Neural cell (in vitro differentiated cells): Measurements from ENCODE around the gene ARL10. TPM values are rescaled to one million over a fixed set of nuclear protein-coding genes. Genes with fewer than 3 reads are reported as not detected.

ENCODE experiments used
- H2AFZ ChIP-seq: fragments of 200-600, 300-800 bp; sonication (generic), shearing (Covaris generic); 2 replicates; pipeline ENCODE4 v1.6.0; 2014; ENCODE audit warnings: low read depth, mild to moderate bottlenecking, antibody characterized with exemption, low read length, moderate library complexity
- H3F3A ChIP-seq: fragments of 200-600 bp; shearing (Covaris generic); 2 replicates; pipeline ENCODE4 v1.6.1; 2016; ENCODE audit warnings: mild to moderate bottlenecking, moderate library complexity, mixed read lengths, antibody characterized with exemption, low read length; ENCODE audit not compliant: insufficient read depth, poor library complexity, severe bottlenecking
- H3K27ac ChIP-seq: fragments of 200-600, 300-800 bp; sonication (generic), shearing (Covaris generic); 2 replicates; pipeline ENCODE4 v1.5.1; 2014; ENCODE audit warnings: mild to moderate bottlenecking, low read length, moderate library complexity
- H3K27me3 ChIP-seq: fragments of 300-800, 200-600 bp; sonication (generic), shearing (Covaris generic); 2 replicates; pipeline ENCODE4 v1.6.0; 2014; ENCODE audit warnings: mild to moderate bottlenecking, low read depth, low read length, moderate library complexity; ENCODE audit not compliant: insufficient read depth
- H3K36me3 ChIP-seq: fragments of 300-800, 200-600 bp; sonication (generic), shearing (Covaris generic); 2 replicates; pipeline ENCODE4 v1.5.1; 2014; ENCODE audit warnings: mild to moderate bottlenecking, antibody characterized with exemption, low read length, moderate library complexity; ENCODE audit not compliant: insufficient read depth
- H3K4me2 ChIP-seq: fragments of 300-800, 200-600 bp; sonication (generic), shearing (Covaris generic); 2 replicates; pipeline ENCODE4 v1.6.0; 2014; ENCODE audit warnings: mild to moderate bottlenecking, low read length
- H3K4me3 ChIP-seq: fragments of 300-800, 200-600 bp; sonication (generic), shearing (Covaris generic); 2 replicates; pipeline ENCODE4 v1.5.1; 2014; ENCODE audit warnings: mild to moderate bottlenecking, low read length, moderate library complexity
- H3K79me2 ChIP-seq: fragments of 200-600 bp; shearing (Covaris generic); replicated peaks from 2 replicates; pipeline ENCODE4 v1.6.0; 2014; ENCODE audit warnings: mild to moderate bottlenecking, low read length, moderate library complexity; ENCODE audit not compliant: insufficient read depth
- H3K9ac ChIP-seq: fragments of 300-800, 200-600 bp; sonication (generic), shearing (Covaris generic); 2 replicates; pipeline ENCODE4 v1.6.1; 2016; ENCODE audit warnings: mild to moderate bottlenecking, low read length, mixed read lengths
- H3K9me2 ChIP-seq: fragments of 200-600 bp; shearing (Covaris generic); 2 replicates; pipeline ENCODE4 v1.6.1; 2016; ENCODE audit warnings: mild to moderate bottlenecking, low read length, mixed read lengths; ENCODE audit not compliant: insufficient read depth
- H3K9me3 ChIP-seq: fragments of 200-600, 300-800 bp; sonication (generic), shearing (Covaris generic); 2 replicates; pipeline ENCODE4 v1.6.1; 2016; ENCODE audit warnings: mild to moderate bottlenecking, mixed run types, low read length, moderate library complexity, mixed read lengths
- H4K20me1 ChIP-seq: fragments of 200-600 bp; shearing (Covaris generic); 2 replicates; pipeline ENCODE4 v1.6.1; 2016; ENCODE audit warnings: mild to moderate bottlenecking, mixed run types; ENCODE audit not compliant: insufficient read depth
- EP300 ChIP-seq: fragments of 450-650 bp; conservative IDR thresholded peaks from 2 replicates; pipeline ENCODE4 v1.6.1; 2014; ENCODE audit warnings: antibody characterized with exemption, mild to moderate bottlenecking, moderate library complexity; ENCODE audit not compliant: poor library complexity, severe bottlenecking
- EZH2 ChIP-seq: fragments of 200-600, 300-800 bp; shearing (Covaris generic), sonication (generic); IDR thresholded peaks from 2 replicates; pipeline ENCODE4 v1.6.1; 2014; ENCODE audit warnings: antibody characterized with exemption, low read length, borderline replicate concordance, mild to moderate bottlenecking; ENCODE audit not compliant: insufficient read depth, poor library complexity, severe bottlenecking
- MXI1 ChIP-seq: fragments of 450-650 bp; conservative IDR thresholded peaks from 2 replicates; pipeline ENCODE4 v1.6.1; 2014; ENCODE audit warnings: antibody characterized with exemption, mild to moderate bottlenecking; ENCODE audit not compliant: poor library complexity, severe bottlenecking
- POLR2AphosphoS5 ChIP-seq: IDR thresholded peaks from 2 replicates; pipeline ENCODE4 v1.6.1; 2012
- RAD21 ChIP-seq: fragments of 450-650 bp; conservative IDR thresholded peaks from 2 replicates; pipeline ENCODE4 v1.6.1; 2014; ENCODE audit warnings: antibody characterized with exemption, mild to moderate bottlenecking, moderate library complexity
- SMC3 ChIP-seq: fragments of 450-650 bp; conservative IDR thresholded peaks from 2 replicates; pipeline ENCODE4 v1.6.1; 2014; ENCODE audit warnings: antibody characterized with exemption, mild to moderate bottlenecking, moderate library complexity; ENCODE audit not compliant: poor library complexity
- TAF1 ChIP-seq: IDR thresholded peaks from 2 replicates; pipeline ENCODE4 v1.6.1; 2012; ENCODE audit warnings: low read depth
- polyA plus RNA-seq: library from polyadenylated mRNA; depleted of rRNA; stranded (reverse); fragments of >200 nt; gene quantifications from 2 replicates; pipeline ENCODE4 v1.2.3, GENCODE V29; 2014
- TF ChIP-seq, protein P1 (sequence below): IDR thresholded peaks from 2 replicates; pipeline ENCODE4 v1.6.1; 2012; ENCODE audit warnings: borderline replicate concordance
- TF ChIP-seq, protein P2 (sequence below): fragments of 450-650 bp; IDR thresholded peaks from 2 replicates; pipeline ENCODE4 v1.5.1; 2014; ENCODE audit warnings: antibody characterized with exemption, mild to moderate bottlenecking, moderate library complexity; ENCODE audit not compliant: poor library complexity, severe bottlenecking

Gene ARL10
- polyA plus RNA-seq, 1 donor from 2014 or later: 22.8 TPM

DNA sequence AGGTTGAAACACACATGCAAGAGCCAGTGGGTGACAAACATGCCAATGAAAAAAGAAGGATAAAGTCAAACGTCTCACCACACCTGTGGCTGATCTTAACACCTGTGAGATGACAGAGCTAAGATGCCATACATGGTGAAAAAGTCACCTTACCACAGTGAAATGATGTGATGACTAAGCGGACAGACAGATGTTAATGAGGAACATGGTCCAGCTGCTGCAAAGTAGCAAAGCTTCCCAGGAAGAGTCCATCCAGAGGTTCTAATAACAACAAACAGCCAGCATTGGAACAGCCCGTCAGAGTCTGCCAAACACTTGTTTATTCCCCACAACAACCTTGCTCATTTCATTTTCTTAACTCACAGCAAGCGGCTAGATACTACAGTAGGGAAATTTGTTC is 5.6 kb upstream of the ARL10 start:
- Histone ChIP-seq H3K9ac (no peak overlapping the region), H3K4me2 (no peak overlapping the region), H2AFZ (no peak overlapping the region), H3K27me3 (no peaks in the 10 kb centered on the region), H3K27ac (no peak overlapping the region), H3K79me2 (peaks cover 51% of the 10 kb centered on the region), H4K20me1 (no peaks in the 10 kb centered on the region), H3K9me3 (no peaks in the 10 kb centered on the region), H3F3A (no peaks in the 10 kb centered on the region), H3K9me2 (no peaks in the 10 kb centered on the region), H3K36me3 (no peaks in the 10 kb centered on the region), H3K4me3 (peak overlapping the region; percentile 98)
- TF ChIP-seq MXI1 (no peak), POLR2AphosphoS5 (no peak), EP300 (no peak), TAF1 (no peak), RAD21 (no peak), SMC3 (no peak), EZH2 (no peak)
- TF ChIP-seq, protein P1, sequence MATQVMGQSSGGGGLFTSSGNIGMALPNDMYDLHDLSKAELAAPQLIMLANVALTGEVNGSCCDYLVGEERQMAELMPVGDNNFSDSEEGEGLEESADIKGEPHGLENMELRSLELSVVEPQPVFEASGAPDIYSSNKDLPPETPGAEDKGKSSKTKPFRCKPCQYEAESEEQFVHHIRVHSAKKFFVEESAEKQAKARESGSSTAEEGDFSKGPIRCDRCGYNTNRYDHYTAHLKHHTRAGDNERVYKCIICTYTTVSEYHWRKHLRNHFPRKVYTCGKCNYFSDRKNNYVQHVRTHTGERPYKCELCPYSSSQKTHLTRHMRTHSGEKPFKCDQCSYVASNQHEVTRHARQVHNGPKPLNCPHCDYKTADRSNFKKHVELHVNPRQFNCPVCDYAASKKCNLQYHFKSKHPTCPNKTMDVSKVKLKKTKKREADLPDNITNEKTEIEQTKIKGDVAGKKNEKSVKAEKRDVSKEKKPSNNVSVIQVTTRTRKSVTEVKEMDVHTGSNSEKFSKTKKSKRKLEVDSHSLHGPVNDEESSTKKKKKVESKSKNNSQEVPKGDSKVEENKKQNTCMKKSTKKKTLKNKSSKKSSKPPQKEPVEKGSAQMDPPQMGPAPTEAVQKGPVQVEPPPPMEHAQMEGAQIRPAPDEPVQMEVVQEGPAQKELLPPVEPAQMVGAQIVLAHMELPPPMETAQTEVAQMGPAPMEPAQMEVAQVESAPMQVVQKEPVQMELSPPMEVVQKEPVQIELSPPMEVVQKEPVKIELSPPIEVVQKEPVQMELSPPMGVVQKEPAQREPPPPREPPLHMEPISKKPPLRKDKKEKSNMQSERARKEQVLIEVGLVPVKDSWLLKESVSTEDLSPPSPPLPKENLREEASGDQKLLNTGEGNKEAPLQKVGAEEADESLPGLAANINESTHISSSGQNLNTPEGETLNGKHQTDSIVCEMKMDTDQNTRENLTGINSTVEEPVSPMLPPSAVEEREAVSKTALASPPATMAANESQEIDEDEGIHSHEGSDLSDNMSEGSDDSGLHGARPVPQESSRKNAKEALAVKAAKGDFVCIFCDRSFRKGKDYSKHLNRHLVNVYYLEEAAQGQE: no peak
- TF ChIP-seq, protein P2, sequence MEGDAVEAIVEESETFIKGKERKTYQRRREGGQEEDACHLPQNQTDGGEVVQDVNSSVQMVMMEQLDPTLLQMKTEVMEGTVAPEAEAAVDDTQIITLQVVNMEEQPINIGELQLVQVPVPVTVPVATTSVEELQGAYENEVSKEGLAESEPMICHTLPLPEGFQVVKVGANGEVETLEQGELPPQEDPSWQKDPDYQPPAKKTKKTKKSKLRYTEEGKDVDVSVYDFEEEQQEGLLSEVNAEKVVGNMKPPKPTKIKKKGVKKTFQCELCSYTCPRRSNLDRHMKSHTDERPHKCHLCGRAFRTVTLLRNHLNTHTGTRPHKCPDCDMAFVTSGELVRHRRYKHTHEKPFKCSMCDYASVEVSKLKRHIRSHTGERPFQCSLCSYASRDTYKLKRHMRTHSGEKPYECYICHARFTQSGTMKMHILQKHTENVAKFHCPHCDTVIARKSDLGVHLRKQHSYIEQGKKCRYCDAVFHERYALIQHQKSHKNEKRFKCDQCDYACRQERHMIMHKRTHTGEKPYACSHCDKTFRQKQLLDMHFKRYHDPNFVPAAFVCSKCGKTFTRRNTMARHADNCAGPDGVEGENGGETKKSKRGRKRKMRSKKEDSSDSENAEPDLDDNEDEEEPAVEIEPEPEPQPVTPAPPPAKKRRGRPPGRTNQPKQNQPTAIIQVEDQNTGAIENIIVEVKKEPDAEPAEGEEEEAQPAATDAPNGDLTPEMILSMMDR: no peak

DNA sequence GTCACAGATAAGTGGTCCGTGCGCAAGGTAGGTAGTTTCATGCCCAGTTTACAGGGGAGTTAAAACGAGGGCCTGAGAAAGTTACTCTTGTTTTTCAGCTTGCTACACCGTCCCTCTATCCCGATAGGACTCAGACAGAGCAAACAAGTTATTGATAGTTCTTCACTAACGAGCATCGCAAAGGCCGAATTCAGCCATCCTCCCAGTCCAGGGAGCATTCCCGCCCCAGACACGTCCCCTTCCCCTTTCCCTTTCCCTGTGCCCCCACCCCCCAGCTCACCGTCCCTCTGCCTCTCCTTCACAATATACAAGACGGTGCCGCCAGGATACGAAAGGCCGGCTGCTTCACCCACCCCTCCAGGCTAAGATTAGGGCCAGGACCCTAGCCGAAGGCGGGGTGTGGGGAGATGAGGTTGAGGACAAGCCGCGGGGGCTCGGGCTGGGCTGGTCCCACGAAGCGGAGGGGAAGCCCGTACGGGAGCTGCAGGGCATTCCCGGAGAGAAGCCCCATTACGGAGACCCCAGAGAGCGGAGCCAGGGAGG is 4.3 kb upstream of the ARL10 start:
- peaks cover 42% of the 10 kb centered on the region for H3K79me2 ChIP-seq
- H2AFZ ChIP-seq: peak overlapping the region; percentile 95

More for the DNA sequence above, 4.3 kb upstream of the ARL10 start:
- Histone ChIP-seq H3K27me3 (no peaks in the 10 kb centered on the region), H3K9ac (peak overlapping the region; percentile 95), H3K36me3 (no peaks in the 10 kb centered on the region), H4K20me1 (no peaks in the 10 kb centered on the region), H3K27ac (peak overlapping the region; percentile 90), H3K4me3 (peak overlapping the region; percentile 98), H3K9me2 (no peaks in the 10 kb centered on the region), H3K9me3 (no peaks in the 10 kb centered on the region), H3K4me2 (peak overlapping the region; percentile 44), H3F3A (no peaks in the 10 kb centered on the region)
- TF ChIP-seq SMC3 (no peak), POLR2AphosphoS5 (no peak), EP300 (no peak), TAF1 (no peak), MXI1 (no peak), RAD21 (no peak), EZH2 (no peak)
- TF ChIP-seq, protein P1: no peak
- TF ChIP-seq, protein P2: no peak
